HepG2 (cell line): ENCODE results near the gene RTBDN. TPM values are rescaled to one million over a fixed set of nuclear protein-coding genes. Genes with fewer than 3 reads are reported as not detected.

Experiments used
- AHR ChIP-seq: IDR thresholded peaks from 2 replicates; pipeline ENCODE4 v1.6.1; 2018; ENCODE audit warnings: missing genetic modification reagents, missing compliant biosample characterization
- ARID2 ChIP-seq: sonication (generic); formaldehyde crosslinking; IDR thresholded peaks from 2 replicates; pipeline ENCODE4 v1.8.1; 2022; ENCODE audit warnings: mild to moderate bottlenecking, missing genetic modification reagents, borderline replicate concordance
- CREM ChIP-seq, 2 experiments: sonication (generic) in 1 of 2; formaldehyde crosslinking in 1 of 2; IDR thresholded peaks; 2 replicates each; pipeline versions ENCODE4 v1.4.0 to v1.6.1; 2016 to 2020; ENCODE audit warnings: antibody characterized with exemption in 1 of 2, mild to moderate bottlenecking in 1 of 2, missing genetic modification reagents in 1 of 2
- FOXK2 ChIP-seq: fragments of 450-650 bp; IDR thresholded peaks from 2 replicates; pipeline ENCODE4 v1.6.1; 2016
- FOXO1 ChIP-seq: sonication (generic); formaldehyde crosslinking; IDR thresholded peaks from 2 replicates; pipeline ENCODE4 v1.4.0; 2020; ENCODE audit warnings: missing genetic modification reagents
- ISL2 ChIP-seq: sonication (generic); formaldehyde crosslinking; IDR thresholded peaks from 2 replicates; pipeline ENCODE4 v1.5.0; 2020; ENCODE audit warnings: missing genetic modification reagents
- MIXL1 ChIP-seq: IDR thresholded peaks from 2 replicates; pipeline ENCODE4 v1.6.1; 2016
- PHF8 ChIP-seq: sonication (generic); formaldehyde crosslinking; IDR thresholded peaks from 2 replicates; pipeline ENCODE4 v1.5.0; 2020; ENCODE audit warnings: missing genetic modification reagents
- SAP130 ChIP-seq: IDR thresholded peaks from 2 replicates; pipeline ENCODE4 v1.6.1; 2016; ENCODE audit warnings: low read depth
- SIX4 ChIP-seq: sonication (generic); formaldehyde crosslinking; IDR thresholded peaks from 2 replicates; pipeline ENCODE4 v1.4.0; 2020; ENCODE audit warnings: missing genetic modification reagents
- SRY ChIP-seq: sonication (generic); formaldehyde crosslinking; IDR thresholded peaks from 2 replicates; pipeline ENCODE4 v1.8.0; 2022; ENCODE audit warnings: mild to moderate bottlenecking, missing genetic modification reagents
- ZMYM2 ChIP-seq: sonication (generic); formaldehyde crosslinking; IDR thresholded peaks from 2 replicates; pipeline ENCODE4 v1.8.0; 2022; ENCODE audit warnings: mild to moderate bottlenecking, missing genetic modification reagents
- ZNF282 ChIP-seq: fragments of 450-650 bp; IDR thresholded peaks from 2 replicates; pipeline ENCODE4 v1.6.1; 2018; ENCODE audit not compliant: partially characterized antibody
- ZNF335 ChIP-seq: sonication (generic); formaldehyde crosslinking; IDR thresholded peaks from 2 replicates; pipeline ENCODE4 v1.4.0; 2020; ENCODE audit warnings: missing genetic modification reagents
- ZNF530 ChIP-seq: sonication (generic); formaldehyde crosslinking; IDR thresholded peaks from 2 replicates; pipeline ENCODE4 v1.5.0; 2020; ENCODE audit warnings: low read depth, mild to moderate bottlenecking, missing genetic modification reagents
- ZNF543 ChIP-seq: sonication (generic); formaldehyde crosslinking; IDR thresholded peaks from 2 replicates; pipeline ENCODE4 v1.4.0; 2020; ENCODE audit warnings: mild to moderate bottlenecking, missing genetic modification reagents
- ZNF678 ChIP-seq: sonication (generic); formaldehyde crosslinking; IDR thresholded peaks from 2 replicates; pipeline ENCODE4 v1.4.0; 2020; ENCODE audit warnings: mild to moderate bottlenecking, missing genetic modification reagents
- ZNF781 ChIP-seq: sonication (generic); formaldehyde crosslinking; IDR thresholded peaks from 2 replicates; pipeline ENCODE4 v1.5.1; 2020; ENCODE audit warnings: borderline replicate concordance, mild to moderate bottlenecking, missing genetic modification reagents; ENCODE audit errors: not compliant biosample characterization
- ZNF839 ChIP-seq: sonication (generic); formaldehyde crosslinking; IDR thresholded peaks from 2 replicates; pipeline ENCODE4 v1.4.0; 2020; ENCODE audit warnings: missing genetic modification reagents, mild to moderate bottlenecking, borderline replicate concordance
- polyA plus RNA-seq, 8 experiments: library from polyadenylated mRNA; depleted of rRNA in 3 of 8; stranded (reverse) in 7 of 8; unstranded in 1 of 8; fragments of >200 nt; fragmentation: Illumina TruSeq in 4 of 8; extraction: Trizol in 4 of 8; gene quantifications; 2 replicates each; pipeline versions ENCODE4 v1.2.1 to v1.2.3, GENCODE V29; 2011 to 2016; ENCODE audit warnings: low read depth in 4 of 8, missing spikeins in 1 of 8, mixed read lengths in 1 of 8; ENCODE audit not compliant: insufficient read depth in 1 of 8
- total RNA-seq, 5 experiments: library from RNA; depleted of rRNA; stranded (reverse); fragments of >200 nt; fragmentation: Illumina TruSeq; extraction: Trizol; gene quantifications; 2 replicates each; pipeline ENCODE4 v1.2.3, GENCODE V29; 2016; ENCODE audit warnings: low read depth in 1 of 5
- TF ChIP-seq, protein P1 (sequence below): sonication (generic); formaldehyde crosslinking; conservative IDR thresholded peaks from 2 replicates; pipeline ENCODE4 v1.4.0; 2020; ENCODE audit warnings: missing genetic modification reagents
- TF ChIP-seq, protein P2 (sequence below): IDR thresholded peaks from 2 replicates; pipeline ENCODE4 v1.6.1; 2016; ENCODE audit warnings: control low read depth
- TF ChIP-seq, protein P3 (sequence below): sonication (generic); formaldehyde crosslinking; IDR thresholded peaks from 2 replicates; pipeline ENCODE4 v1.4.0; 2020; ENCODE audit warnings: mild to moderate bottlenecking, missing genetic modification reagents
- TF ChIP-seq, protein P4 (sequence below): sonication (generic); formaldehyde crosslinking; IDR thresholded peaks from 2 replicates; pipeline ENCODE4 v1.8.0; 2022; ENCODE audit warnings: missing genetic modification reagents, mild to moderate bottlenecking, inconsistent platforms, borderline replicate concordance

Gene RTBDN
- total and polyA plus RNA-seq, 2 of the 13 experiments (the other 11 are each of a cell fraction or from before 2014, with no cell fraction given), result 0.27 to 0.48 TPM

DNA sequence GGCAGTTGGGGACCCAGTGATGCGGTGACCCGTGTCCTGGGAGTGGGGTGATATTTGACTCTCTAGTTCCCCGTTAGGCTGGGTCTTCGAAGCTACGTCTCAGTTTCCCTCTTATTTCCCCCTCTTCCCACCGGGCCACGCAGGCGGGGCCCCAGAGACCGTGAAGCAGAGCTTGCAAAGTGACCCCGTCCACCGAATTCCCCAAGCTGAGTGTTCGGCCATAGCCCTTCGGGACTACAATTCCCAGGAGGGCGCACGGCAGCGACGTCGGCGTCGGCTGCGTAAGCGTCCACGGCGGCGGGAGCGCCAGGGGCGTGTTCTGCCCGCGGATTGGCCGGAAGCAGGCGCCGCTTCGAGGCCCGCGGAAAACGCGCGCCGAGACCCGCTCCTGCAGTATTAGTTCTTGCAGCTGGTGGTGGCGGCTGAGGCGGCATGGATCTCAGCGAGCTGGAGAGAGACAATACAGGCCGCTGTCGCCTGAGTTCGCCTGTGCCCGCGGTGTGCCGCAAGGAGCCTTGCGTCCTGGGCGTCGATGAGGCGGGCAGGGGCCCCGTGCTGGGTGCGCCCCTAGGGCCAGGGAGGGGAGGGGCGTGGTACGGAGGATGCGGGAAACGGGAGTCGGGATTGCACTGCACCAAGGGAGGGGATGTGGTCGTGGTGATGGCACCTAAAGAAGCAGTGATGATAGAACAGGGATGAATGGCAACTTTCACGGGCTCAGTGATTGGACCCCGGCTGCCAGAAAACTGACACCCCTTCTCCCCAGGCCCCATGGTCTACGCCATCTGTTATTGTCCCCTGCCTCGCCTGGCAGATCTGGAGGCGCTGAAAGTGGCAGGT, 27.9 kb downstream of the RTBDN start, which contains the start of gene RNASEH2A (continued):
- peak; percentile 65 for TF ChIP-seq ISL2 (CRISPR knock-in tag)
- TF ChIP-seq ZNF530 (CRISPR knock-in tag), result no peak
- peak; percentile 73 for TF ChIP-seq ZNF781 (CRISPR knock-in tag)
- TF ChIP-seq PHF8 (CRISPR knock-in tag), result peak; percentile 92
- TF ChIP-seq, protein P1, sequence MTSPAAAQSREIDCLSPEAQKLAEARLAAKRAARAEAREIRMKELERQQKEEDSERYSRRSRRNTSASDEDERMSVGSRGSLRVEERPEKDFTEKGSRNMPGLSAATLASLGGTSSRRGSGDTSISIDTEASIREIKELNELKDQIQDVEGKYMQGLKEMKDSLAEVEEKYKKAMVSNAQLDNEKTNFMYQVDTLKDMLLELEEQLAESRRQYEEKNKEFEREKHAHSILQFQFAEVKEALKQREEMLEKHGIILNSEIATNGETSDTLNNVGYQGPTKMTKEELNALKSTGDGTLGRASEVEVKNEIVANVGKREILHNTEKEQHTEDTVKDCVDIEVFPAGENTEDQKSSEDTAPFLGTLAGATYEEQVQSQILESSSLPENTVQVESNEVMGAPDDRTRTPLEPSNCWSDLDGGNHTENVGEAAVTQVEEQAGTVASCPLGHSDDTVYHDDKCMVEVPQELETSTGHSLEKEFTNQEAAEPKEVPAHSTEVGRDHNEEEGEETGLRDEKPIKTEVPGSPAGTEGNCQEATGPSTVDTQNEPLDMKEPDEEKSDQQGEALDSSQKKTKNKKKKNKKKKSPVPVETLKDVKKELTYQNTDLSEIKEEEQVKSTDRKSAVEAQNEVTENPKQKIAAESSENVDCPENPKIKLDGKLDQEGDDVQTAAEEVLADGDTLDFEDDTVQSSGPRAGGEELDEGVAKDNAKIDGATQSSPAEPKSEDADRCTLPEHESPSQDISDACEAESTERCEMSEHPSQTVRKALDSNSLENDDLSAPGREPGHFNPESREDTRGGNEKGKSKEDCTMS (CRISPR knock-in tag), result no peak
- peak; percentile 97 for TF ChIP-seq SAP130 (CRISPR knock-in tag)
- TF ChIP-seq SIX4 (CRISPR knock-in tag), result no peak
- TF ChIP-seq ARID2 (CRISPR knock-in tag), result no peak
- TF ChIP-seq, protein P2, sequence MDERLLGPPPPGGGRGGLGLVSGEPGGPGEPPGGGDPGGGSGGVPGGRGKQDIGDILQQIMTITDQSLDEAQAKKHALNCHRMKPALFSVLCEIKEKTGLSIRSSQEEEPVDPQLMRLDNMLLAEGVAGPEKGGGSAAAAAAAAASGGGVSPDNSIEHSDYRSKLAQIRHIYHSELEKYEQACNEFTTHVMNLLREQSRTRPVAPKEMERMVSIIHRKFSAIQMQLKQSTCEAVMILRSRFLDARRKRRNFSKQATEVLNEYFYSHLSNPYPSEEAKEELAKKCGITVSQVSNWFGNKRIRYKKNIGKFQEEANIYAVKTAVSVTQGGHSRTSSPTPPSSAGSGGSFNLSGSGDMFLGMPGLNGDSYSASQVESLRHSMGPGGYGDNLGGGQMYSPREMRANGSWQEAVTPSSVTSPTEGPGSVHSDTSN (CRISPR knock-in tag), result no peak
- TF ChIP-seq AHR (CRISPR knock-in tag), result no peak
- TF ChIP-seq ZNF839, result no peak
- peak; percentile 62; the same call in 1 of the 2 replicates for TF ChIP-seq ZNF678 (CRISPR knock-in tag)
- no peak for TF ChIP-seq ZMYM2
- TF ChIP-seq ZNF282, result no peak
- TF ChIP-seq CREM (IDR thresholded peaks at IDR 0.05), result peak; percentile 90
- no peak for TF ChIP-seq CREM (CRISPR knock-in tag; IDR thresholded peaks at IDR 0.05)
- TF ChIP-seq FOXO1, result peak; percentile 24; the same call in 1 of the 2 replicates
- peak; percentile 79; the same call in 1 of the 2 replicates for TF ChIP-seq ZNF543 (CRISPR knock-in tag)
- TF ChIP-seq, protein P3, sequence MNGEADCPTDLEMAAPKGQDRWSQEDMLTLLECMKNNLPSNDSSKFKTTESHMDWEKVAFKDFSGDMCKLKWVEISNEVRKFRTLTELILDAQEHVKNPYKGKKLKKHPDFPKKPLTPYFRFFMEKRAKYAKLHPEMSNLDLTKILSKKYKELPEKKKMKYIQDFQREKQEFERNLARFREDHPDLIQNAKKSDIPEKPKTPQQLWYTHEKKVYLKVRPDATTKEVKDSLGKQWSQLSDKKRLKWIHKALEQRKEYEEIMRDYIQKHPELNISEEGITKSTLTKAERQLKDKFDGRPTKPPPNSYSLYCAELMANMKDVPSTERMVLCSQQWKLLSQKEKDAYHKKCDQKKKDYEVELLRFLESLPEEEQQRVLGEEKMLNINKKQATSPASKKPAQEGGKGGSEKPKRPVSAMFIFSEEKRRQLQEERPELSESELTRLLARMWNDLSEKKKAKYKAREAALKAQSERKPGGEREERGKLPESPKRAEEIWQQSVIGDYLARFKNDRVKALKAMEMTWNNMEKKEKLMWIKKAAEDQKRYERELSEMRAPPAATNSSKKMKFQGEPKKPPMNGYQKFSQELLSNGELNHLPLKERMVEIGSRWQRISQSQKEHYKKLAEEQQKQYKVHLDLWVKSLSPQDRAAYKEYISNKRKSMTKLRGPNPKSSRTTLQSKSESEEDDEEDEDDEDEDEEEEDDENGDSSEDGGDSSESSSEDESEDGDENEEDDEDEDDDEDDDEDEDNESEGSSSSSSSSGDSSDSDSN (CRISPR knock-in tag), result peak; percentile 52
- peak; percentile 80 for TF ChIP-seq SRY
- TF ChIP-seq ZNF335, result 0 out of 2 replicates have a peak, but pooled peaks have one; percentile 18
- TF ChIP-seq, protein P4, sequence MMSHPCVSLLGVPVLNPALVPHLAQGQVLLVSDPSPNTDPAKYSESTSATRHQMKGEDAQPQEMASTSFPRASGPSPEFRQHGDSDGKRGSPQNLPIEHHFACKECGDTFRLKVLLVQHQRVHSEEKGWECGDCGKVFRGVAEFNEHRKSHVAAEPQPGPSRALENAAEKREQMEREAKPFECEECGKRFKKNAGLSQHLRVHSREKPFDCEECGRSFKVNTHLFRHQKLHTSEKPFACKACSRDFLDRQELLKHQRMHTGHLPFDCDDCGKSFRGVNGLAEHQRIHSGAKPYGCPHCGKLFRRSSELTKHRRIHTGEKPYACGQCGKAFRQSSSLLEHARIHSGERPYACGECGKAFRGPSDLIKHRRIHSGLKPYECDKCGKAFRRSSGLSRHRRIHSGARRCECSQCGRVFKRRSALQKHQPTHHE (CRISPR knock-in tag), result no peak
- TF ChIP-seq FOXK2, result no peak
- TF ChIP-seq MIXL1, result 0 out of 2 replicates have a peak, but pooled peaks have one; percentile 40
